DOHH2 (cell line): Measurements from ENCODE around the gene KCNK1.

Experiments
- H3F3A ChIP-seq: fragments of 200-600 bp; sonication (generic), shearing (Covaris generic); 2 replicates; pipeline ENCODE4 v1.6.0; 2016; ENCODE audit warnings: antibody characterized with exemption, mild to moderate bottlenecking; ENCODE audit not compliant: control insufficient read depth, insufficient read depth
- H3K27ac ChIP-seq: fragments of 200-600 bp; sonication (generic); 2 replicates; pipeline ENCODE4 v1.5.1; 2014; ENCODE audit warnings: low read depth, mild to moderate bottlenecking, low read length, moderate library complexity
- H3K27me3 ChIP-seq: fragments of 200-600 bp; sonication (generic); 2 replicates; pipeline ENCODE4 v1.6.1; 2014; ENCODE audit warnings: mild to moderate bottlenecking, low read length, mixed read lengths; ENCODE audit not compliant: control insufficient read depth
- H3K36me3 ChIP-seq: fragments of 200-600 bp; sonication (generic); 2 replicates; pipeline ENCODE4 v1.6.1; 2014; ENCODE audit warnings: mild to moderate bottlenecking, low read length, moderate library complexity, mixed read lengths; ENCODE audit not compliant: control insufficient read depth
- H3K4me1 ChIP-seq: fragments of 200-600 bp; sonication (generic); 2 replicates; pipeline ENCODE4 v1.6.1; 2014; ENCODE audit warnings: mild to moderate bottlenecking, low read length, mixed read lengths; ENCODE audit not compliant: control insufficient read depth
- H3K4me2 ChIP-seq: fragments of 200-600 bp; sonication (generic); 2 replicates; pipeline ENCODE4 v1.6.0; 2014; ENCODE audit warnings: mild to moderate bottlenecking, low read length, moderate library complexity
- H3K4me3 ChIP-seq: fragments of 200-600 bp; sonication (generic); 2 replicates; pipeline ENCODE4 v1.5.1; 2014; ENCODE audit warnings: mild to moderate bottlenecking, low read length, mixed read lengths
- H3K79me2 ChIP-seq: fragments of 200-600 bp; sonication (generic); 2 replicates; pipeline ENCODE4 v1.6.1; 2014; ENCODE audit warnings: mild to moderate bottlenecking, low read length, mixed read lengths; ENCODE audit not compliant: control insufficient read depth
- H3K9me2 ChIP-seq: fragments of 200-600 bp; sonication (generic); replicated peaks from 2 replicates; pipeline ENCODE4 v1.6.1; 2014; ENCODE audit warnings: mild to moderate bottlenecking, low read length, mixed read lengths; ENCODE audit not compliant: control insufficient read depth
- H3K9me3 ChIP-seq: fragments of 200-600 bp; sonication (generic); 2 replicates; pipeline ENCODE4 v1.6.1; 2014; ENCODE audit warnings: antibody characterized with exemption, low read length, mixed read lengths; ENCODE audit not compliant: control insufficient read depth, insufficient read depth
- H4K20me1 ChIP-seq: fragments of 200-600 bp; sonication (generic); 2 replicates; pipeline ENCODE4 v1.6.0; 2014; ENCODE audit warnings: low read depth, mild to moderate bottlenecking, antibody characterized with exemption, low read length, moderate library complexity; ENCODE audit not compliant: control insufficient read depth, insufficient read depth
- EZH2phosphoT487 ChIP-seq: fragments of 200-600 bp; sonication (generic); IDR thresholded peaks from 2 replicates; pipeline ENCODE4 v1.6.1; 2017; ENCODE audit warnings: borderline replicate concordance, mild to moderate bottlenecking, antibody characterized with exemption, low read length, moderate library complexity, mixed read lengths
- TF ChIP-seq, protein P1 (sequence below): fragments of 200-600 bp; sonication (generic); IDR thresholded peaks from one replicate; pipeline ENCODE4 v1.5.1; 2014; ENCODE audit warnings: antibody characterized with exemption, mild to moderate bottlenecking, low read depth, low read length; ENCODE audit not compliant: poor library complexity, severe bottlenecking

KCNK1 gene

DNA sequence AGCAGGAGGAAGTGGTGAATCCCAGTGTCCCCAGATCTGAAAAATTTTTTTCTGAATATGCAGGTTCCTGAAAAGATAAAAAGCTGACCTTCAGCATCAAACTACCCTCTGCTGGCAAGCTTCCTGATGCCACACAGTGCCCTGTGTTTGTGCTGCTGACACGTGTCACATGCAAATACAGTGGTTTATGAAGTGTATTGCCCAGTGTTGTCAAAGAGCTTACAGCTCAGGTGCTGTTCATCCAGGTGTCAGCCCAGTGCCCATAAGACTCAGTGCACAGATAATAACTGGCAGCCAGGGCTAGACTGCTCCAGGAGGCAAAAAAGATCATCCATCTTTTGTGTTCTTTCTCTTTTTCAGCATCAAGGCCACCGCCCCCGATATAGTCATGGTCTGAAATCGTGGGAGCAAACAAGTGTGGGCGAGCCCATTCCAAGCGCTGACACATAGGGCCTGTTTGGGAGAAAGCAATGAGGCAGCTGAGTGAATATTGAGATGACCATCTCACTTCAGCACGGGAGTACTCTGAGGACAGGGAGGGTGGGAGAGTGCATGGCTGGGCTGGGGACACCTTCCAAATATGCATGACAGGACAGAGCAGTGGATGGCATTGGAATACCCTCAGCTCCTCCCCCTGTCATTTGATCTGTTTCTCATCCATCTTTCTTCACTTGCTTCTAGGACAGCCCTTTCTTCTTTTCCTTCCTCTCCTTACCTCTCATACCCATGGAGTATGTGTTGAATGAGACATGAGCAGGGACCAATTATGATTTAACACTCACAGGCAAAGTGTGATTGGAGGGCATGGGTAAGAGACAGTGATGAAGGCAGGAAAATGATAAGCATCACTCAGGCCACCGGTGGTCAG lies 6.4 kb upstream of the KCNK1 start:
- Histone ChIP-seq H3K27ac (no peak overlapping the region), H3K27me3 (no peaks in the 10 kb centered on the region), H3K4me3 (no peak overlapping the region), H3K9me2 (no peaks in the 10 kb centered on the region), H4K20me1 (no peaks in the 10 kb centered on the region), H3K36me3 (no peaks in the 10 kb centered on the region), H3F3A (no peaks in the 10 kb centered on the region), H3K4me1 (no peaks in the 10 kb centered on the region), H3K79me2 (no peaks in the 10 kb centered on the region), H3K4me2 (no peak overlapping the region), H3K9me3 (no peaks in the 10 kb centered on the region)
- TF ChIP-seq, protein P1, sequence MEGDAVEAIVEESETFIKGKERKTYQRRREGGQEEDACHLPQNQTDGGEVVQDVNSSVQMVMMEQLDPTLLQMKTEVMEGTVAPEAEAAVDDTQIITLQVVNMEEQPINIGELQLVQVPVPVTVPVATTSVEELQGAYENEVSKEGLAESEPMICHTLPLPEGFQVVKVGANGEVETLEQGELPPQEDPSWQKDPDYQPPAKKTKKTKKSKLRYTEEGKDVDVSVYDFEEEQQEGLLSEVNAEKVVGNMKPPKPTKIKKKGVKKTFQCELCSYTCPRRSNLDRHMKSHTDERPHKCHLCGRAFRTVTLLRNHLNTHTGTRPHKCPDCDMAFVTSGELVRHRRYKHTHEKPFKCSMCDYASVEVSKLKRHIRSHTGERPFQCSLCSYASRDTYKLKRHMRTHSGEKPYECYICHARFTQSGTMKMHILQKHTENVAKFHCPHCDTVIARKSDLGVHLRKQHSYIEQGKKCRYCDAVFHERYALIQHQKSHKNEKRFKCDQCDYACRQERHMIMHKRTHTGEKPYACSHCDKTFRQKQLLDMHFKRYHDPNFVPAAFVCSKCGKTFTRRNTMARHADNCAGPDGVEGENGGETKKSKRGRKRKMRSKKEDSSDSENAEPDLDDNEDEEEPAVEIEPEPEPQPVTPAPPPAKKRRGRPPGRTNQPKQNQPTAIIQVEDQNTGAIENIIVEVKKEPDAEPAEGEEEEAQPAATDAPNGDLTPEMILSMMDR: no peak
- no peak for TF ChIP-seq EZH2phosphoT487

DNA sequence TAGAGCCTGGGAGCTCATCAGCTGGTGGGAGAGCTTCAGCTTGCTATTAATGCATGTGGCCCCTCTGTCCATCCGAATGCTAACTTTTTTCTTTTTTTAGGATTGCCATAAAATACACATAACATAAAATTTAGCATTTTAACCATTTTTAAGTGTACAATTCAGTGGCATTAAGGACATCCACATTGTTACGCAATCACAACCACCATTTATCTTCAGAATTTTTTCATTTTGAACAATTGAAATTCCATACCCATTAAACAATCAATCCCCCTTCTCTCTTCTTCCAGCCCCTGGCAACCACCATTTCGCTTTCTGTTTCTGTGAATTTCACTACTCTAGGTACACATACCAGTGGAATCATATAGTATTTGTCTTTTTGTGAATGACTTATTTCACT lies 4.9 kb upstream of the KCNK1 start:
- Histone ChIP-seq H3K9me2 (no peaks in the 10 kb centered on the region), H3K79me2 (no peaks in the 10 kb centered on the region), H3K4me2 (no peak overlapping the region), H3K27ac (no peak overlapping the region), H3K4me1 (no peaks in the 10 kb centered on the region), H3K4me3 (no peak overlapping the region), H3K36me3 (no peaks in the 10 kb centered on the region), H3F3A (no peaks in the 10 kb centered on the region), H3K27me3 (no peaks in the 10 kb centered on the region), H4K20me1 (no peaks in the 10 kb centered on the region), H3K9me3 (no peaks in the 10 kb centered on the region)
- TF ChIP-seq, protein P1: no peak
- TF ChIP-seq EZH2phosphoT487: no peak

DNA sequence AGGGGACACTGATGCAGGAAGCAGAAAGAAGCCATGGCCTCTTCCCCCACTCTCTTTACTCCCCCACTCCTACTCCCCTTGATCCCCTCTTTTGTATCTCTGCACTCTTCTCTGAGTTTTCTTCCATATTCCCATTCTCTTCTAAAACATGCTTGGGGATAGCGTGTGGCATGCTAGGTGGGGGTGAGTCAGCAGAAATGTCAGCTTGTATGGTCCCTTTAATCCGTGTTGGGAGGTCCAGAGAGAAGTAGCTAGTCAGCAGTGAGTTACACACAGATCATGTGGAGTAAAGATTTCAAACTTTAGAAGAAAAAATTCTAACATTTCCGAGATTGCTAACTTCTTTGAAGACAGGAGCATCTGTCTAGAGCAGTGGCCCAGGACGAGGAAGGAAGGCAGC lies 4.0 kb upstream of the KCNK1 start:
- Histone ChIP-seq H3K36me3 (no peaks in the 10 kb centered on the region), H4K20me1 (no peaks in the 10 kb centered on the region), H3K4me1 (no peaks in the 10 kb centered on the region), H3K4me3 (no peak overlapping the region), H3F3A (no peaks in the 10 kb centered on the region), H3K27ac (no peak overlapping the region), H3K9me3 (no peaks in the 10 kb centered on the region), H3K4me2 (no peak overlapping the region), H3K79me2 (no peaks in the 10 kb centered on the region), H3K9me2 (no peaks in the 10 kb centered on the region), H3K27me3 (no peaks in the 10 kb centered on the region)
- no peak for TF ChIP-seq EZH2phosphoT487
- TF ChIP-seq, protein P1: no peak
